AG04450 (cell line): ENCODE results near the gene SDK1. TPM values are rescaled to one million over a fixed set of nuclear protein-coding genes. Genes with fewer than 3 reads are reported as not detected.

ENCODE experiments used
- CTCF ChIA-PET: fragments of 300-600, 350-600 bp; formaldehyde crosslinking; extraction: SDS; loops from one replicate; lab custom pipeline; 2022; ENCODE audit warnings: antibody characterized with exemption, inconsistent platforms; lab: Charles Lee
- POLR2A ChIA-PET: fragments of 350-600 bp; formaldehyde crosslinking; extraction: SDS; loops from one replicate; lab custom pipeline; 2021; ENCODE audit warnings: antibody characterized with exemption, inconsistent platforms; lab: Yijun Ruan, JAX
- DNase-seq: peaks from one replicate; pipeline ENCODE4 v3.0.0-alpha.2; 2011; ENCODE audit warnings: low read depth, low spot score
- H3K27ac ChIP-seq: one replicate; pipeline ENCODE4 v1.5.1; 2012; ENCODE audit warnings: low read depth, low read length, control low read depth
- H3K27me3 ChIP-seq: one replicate; pipeline ENCODE4 v1.6.0; 2012; ENCODE audit warnings: low read length; ENCODE audit not compliant: control insufficient read depth, insufficient read depth
- H3K4me3 ChIP-seq: 2 replicates; pipeline ENCODE4 v1.5.1; 2011; ENCODE audit warnings: mild to moderate bottlenecking, low read depth, low read length, control low read depth
- H3K9me3 ChIP-seq: 2 replicates; pipeline ENCODE4 v1.5.1; 2012; ENCODE audit warnings: low read length; ENCODE audit not compliant: control insufficient read depth, insufficient read depth
- CTCF ChIP-seq: IDR thresholded peaks from 2 replicates; pipeline ENCODE4 v1.5.1; 2011; ENCODE audit warnings: low read depth, low read length, control low read depth, inconsistent platforms
- polyA plus RNA-seq: library from polyadenylated mRNA; depleted of rRNA; stranded (reverse); fragments of >200 nt; gene quantifications from 2 replicates; pipeline ENCODE4 v1.2.3, GENCODE V29; 2011

SDK1 gene
- polyA plus RNA-seq, 1 experiment, result 2.2 TPM

GRCh38 chr7:4134631-4135030 is 833.6 kb downstream of the SDK1 start:
- Histone ChIP-seq H3K4me3 (no peak overlapping the region), H3K27ac (no peak overlapping the region), H3K27me3 (no peaks in the 10 kb centered on the region), H3K9me3 (peaks cover 74% of the 10 kb centered on the region)
- ChIA-PET POLR2A (no interaction called here), CTCF (no interaction called here)
- no peak for DNase-seq
- TF ChIP-seq CTCF, result no peak

GRCh38 chr7:4135301-4135700 is 834.2 kb downstream of the SDK1 start:
- POLR2A ChIA-PET, result no interaction called here
- H3K27ac ChIP-seq, result no peak overlapping the region
- H3K27me3 ChIP-seq, result no peaks in the 10 kb centered on the region
- no peak overlapping the region for H3K4me3 ChIP-seq
- TF ChIP-seq CTCF, result no peak
- peaks cover 74% of the 10 kb centered on the region for H3K9me3 ChIP-seq
- CTCF ChIA-PET, result no interaction called here
- DNase-seq, result no peak

- H3K27me3 ChIP-seq, result no peaks in the 10 kb centered on the region
- ChIA-PET CTCF (no interaction called here), POLR2A (no interaction called here)
- H3K4me3 ChIP-seq, result no peak overlapping the region
- peaks cover 75% of the 10 kb centered on the region for H3K9me3 ChIP-seq
- DNase-seq, result no peak
- H3K27ac ChIP-seq, result no peak overlapping the region
- no peak for TF ChIP-seq CTCF
Observed at GRCh38 chr7:4136036-4136435, 835.0 kb downstream of the SDK1 start.

- ChIA-PET CTCF (no interaction called here), POLR2A (no interaction called here)
Observed at GRCh38 chr7:4136501-4137110, 835.6 kb downstream of the SDK1 start.

GRCh38 chr7:4137552-4137951 is 836.5 kb downstream of the SDK1 start:
- CTCF ChIA-PET, result no interaction called here
- POLR2A ChIA-PET, result no interaction called here
- TF ChIP-seq CTCF, result no peak
- Histone ChIP-seq H3K9me3 (peaks cover 77% of the 10 kb centered on the region), H3K27me3 (no peaks in the 10 kb centered on the region), H3K4me3 (no peak overlapping the region), H3K27ac (no peak overlapping the region)
- DNase-seq, result no peak

More at GRCh38 chr7:4136501-4137110, 835.6 kb downstream of the SDK1 start:
- TF ChIP-seq CTCF, result no peak
- H3K27ac ChIP-seq, result no peak overlapping the region
- H3K27me3 ChIP-seq, result no peaks in the 10 kb centered on the region
- DNase-seq, result no peak
- H3K4me3 ChIP-seq, result no peak overlapping the region
- H3K9me3 ChIP-seq, result peaks cover 77% of the 10 kb centered on the region
